Smooth muscle cell (in vitro differentiated cells): Measurements from ENCODE around the gene ZNF732. TPM values are rescaled to one million over a fixed set of nuclear protein-coding genes. Genes with fewer than 3 reads are reported as not detected.
"Not testable (repeated sequence)": the region's sequence is repeated elsewhere in the genome, so short reads cannot be mapped to it uniquely, and the experiment has no call there.

Experiments
- DNase-seq: peaks from one replicate; lab custom pipeline; 2025; ENCODE audit not compliant: unreplicated experiment; lab: John Stamatoyannopoulos, UW
- H2AFZ ChIP-seq: fragments of 200-600 bp; sonication (generic); 2 replicates; pipeline ENCODE4 v1.6.0; 2016; ENCODE audit warnings: antibody characterized with exemption, low read depth, mild to moderate bottlenecking
- H3F3A ChIP-seq: fragments of 200-600 bp; sonication (generic); 2 replicates; pipeline ENCODE4 v1.6.0; 2017; ENCODE audit warnings: antibody characterized with exemption, low read depth
- H3K27ac ChIP-seq: fragments of 200-600 bp; sonication (generic); 2 replicates; pipeline ENCODE4 v1.5.1; 2016; ENCODE audit warnings: low read depth, mild to moderate bottlenecking
- H3K27me3 ChIP-seq: fragments of 200-600 bp; sonication (generic); 2 replicates; pipeline ENCODE4 v1.6.1; 2016; ENCODE audit warnings: low read depth, mild to moderate bottlenecking
- H3K36me3 ChIP-seq: fragments of 200-600 bp; sonication (generic); 2 replicates; pipeline ENCODE4 v1.5.1; 2016; ENCODE audit warnings: low read depth
- H3K4me1 ChIP-seq: fragments of 200-600 bp; sonication (generic); 2 replicates; pipeline ENCODE4 v1.5.1; 2016; ENCODE audit warnings: low read depth
- H3K4me2 ChIP-seq: fragments of 200-600 bp; sonication (generic); 2 replicates; pipeline ENCODE4 v1.6.0; 2016; ENCODE audit warnings: mild to moderate bottlenecking
- H3K4me3 ChIP-seq: fragments of 200-600 bp; sonication (generic); 2 replicates; pipeline ENCODE4 v1.5.1; 2016; ENCODE audit warnings: mild to moderate bottlenecking
- H3K79me2 ChIP-seq: fragments of 200-600 bp; sonication (generic); 2 replicates; pipeline ENCODE4 v1.6.0; 2016; ENCODE audit warnings: low read depth, mild to moderate bottlenecking
- H3K9ac ChIP-seq: fragments of 200-600 bp; sonication (generic); 2 replicates; pipeline ENCODE4 v1.6.0; 2016; ENCODE audit warnings: low read depth
- H3K9me3 ChIP-seq: fragments of 200-600 bp; sonication (generic); replicated peaks from 2 replicates; pipeline ENCODE4 v1.5.1; 2016; ENCODE audit warnings: low read depth
- H4K20me1 ChIP-seq: fragments of 200-600 bp; sonication (generic); 2 replicates; pipeline ENCODE4 v1.6.0; 2016; ENCODE audit warnings: low read depth
- WGBS: methylation state at CpG from one replicate; pipeline ENCODE4 v1.1.7; 2016; ENCODE audit warnings: low lambda C conversion rate; 5-methylcytosine and 5-hydroxymethylcytosine counted together
- polyA plus RNA-seq: library from polyadenylated mRNA; unstranded; fragments of >200 nt; fragmentation: Nextera tagmentation; extraction: Ambion mirVana; gene quantifications from 2 replicates; pipeline ENCODE4 v1.2.1, GENCODE V29; 2016
- total RNA-seq: library from RNA; depleted of rRNA; stranded (reverse); fragments of >200 nt; gene quantifications from 2 replicates; pipeline ENCODE4 v1.2.3, GENCODE V29; 2014
- TF ChIP-seq, protein P1 (sequence below): fragments of 200-600 bp; sonication (generic); IDR thresholded peaks from 2 replicates; pipeline ENCODE4 v1.5.1; 2017; ENCODE audit warnings: borderline replicate concordance, mild to moderate bottlenecking, antibody characterized with exemption; ENCODE audit not compliant: insufficient read depth, poor library complexity, severe bottlenecking

ZNF732 gene
- total and polyA plus RNA-seq, 2 experiments from 2014 or later, result not detected

DNA sequence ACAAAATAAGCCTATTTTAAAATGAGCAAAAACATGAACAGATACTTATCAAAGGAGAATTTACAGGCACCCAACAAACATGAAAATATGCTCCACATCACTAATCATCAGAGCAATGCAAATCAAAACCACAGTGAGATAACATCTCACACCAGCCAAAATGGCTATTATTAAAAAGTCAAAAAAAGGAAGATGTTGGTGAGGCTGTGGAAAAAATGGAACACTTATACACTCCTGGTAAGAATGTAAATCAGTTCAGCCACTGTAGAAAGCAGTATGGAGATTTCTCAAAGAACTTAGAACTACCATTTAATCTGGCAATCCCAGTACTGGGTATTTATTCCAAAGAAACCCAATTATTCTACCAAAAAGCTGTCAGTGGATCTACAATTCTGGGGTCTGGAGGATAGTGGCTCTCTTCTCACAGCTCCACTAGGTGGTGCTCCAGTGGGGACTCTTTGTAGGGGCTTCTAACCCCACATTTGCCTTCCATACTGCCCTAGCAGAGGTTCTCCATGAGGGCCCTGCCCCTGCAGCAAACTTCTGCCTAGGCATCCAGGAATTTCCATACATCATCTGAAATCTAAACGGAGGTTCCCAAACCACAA is 9.1 kb upstream of the ZNF732 start:
- DNase-seq, result no peak
- no peaks in the 10 kb centered on the region for H3K36me3 ChIP-seq
- 79% methylated on average over 1 of the region's 1 CpG for WGBS
- H3K9ac ChIP-seq, result no peak overlapping the region
- no peak overlapping the region for H2AFZ ChIP-seq
- H3K4me1 ChIP-seq, result no peaks in the 10 kb centered on the region
- H3K4me3 ChIP-seq, result no peak overlapping the region
- no peak overlapping the region for H3K27ac ChIP-seq
- no peaks in the 10 kb centered on the region for H3F3A ChIP-seq
- H3K27me3 ChIP-seq, result no peaks in the 10 kb centered on the region
- TF ChIP-seq, protein P1, sequence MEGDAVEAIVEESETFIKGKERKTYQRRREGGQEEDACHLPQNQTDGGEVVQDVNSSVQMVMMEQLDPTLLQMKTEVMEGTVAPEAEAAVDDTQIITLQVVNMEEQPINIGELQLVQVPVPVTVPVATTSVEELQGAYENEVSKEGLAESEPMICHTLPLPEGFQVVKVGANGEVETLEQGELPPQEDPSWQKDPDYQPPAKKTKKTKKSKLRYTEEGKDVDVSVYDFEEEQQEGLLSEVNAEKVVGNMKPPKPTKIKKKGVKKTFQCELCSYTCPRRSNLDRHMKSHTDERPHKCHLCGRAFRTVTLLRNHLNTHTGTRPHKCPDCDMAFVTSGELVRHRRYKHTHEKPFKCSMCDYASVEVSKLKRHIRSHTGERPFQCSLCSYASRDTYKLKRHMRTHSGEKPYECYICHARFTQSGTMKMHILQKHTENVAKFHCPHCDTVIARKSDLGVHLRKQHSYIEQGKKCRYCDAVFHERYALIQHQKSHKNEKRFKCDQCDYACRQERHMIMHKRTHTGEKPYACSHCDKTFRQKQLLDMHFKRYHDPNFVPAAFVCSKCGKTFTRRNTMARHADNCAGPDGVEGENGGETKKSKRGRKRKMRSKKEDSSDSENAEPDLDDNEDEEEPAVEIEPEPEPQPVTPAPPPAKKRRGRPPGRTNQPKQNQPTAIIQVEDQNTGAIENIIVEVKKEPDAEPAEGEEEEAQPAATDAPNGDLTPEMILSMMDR, result no peak
- H3K9me3 ChIP-seq, result peaks cover 12% of the 10 kb centered on the region
- no peak overlapping the region for H3K4me2 ChIP-seq
- H3K79me2 ChIP-seq, result no peaks in the 10 kb centered on the region
- H4K20me1 ChIP-seq, result no peaks in the 10 kb centered on the region

DNA sequence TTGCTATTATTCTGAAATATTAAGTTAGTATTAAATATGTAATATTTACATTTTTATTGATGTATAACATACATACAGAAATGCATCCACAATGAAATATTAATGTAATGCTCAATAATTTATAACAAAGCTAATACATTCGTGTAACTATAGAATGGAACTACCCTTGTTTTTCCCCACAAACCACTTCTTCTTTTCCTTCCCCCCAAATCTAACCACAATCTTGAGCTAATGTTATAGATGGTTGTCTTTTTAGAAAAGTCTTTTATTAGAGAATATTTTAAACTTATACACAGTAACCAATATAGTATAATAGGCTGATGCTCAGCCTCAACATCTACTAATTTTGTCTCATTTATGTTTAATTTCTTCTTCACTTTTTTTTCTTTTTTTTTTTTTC is 4.5 kb upstream of the ZNF732 start:
- TF ChIP-seq, protein P1, result no peak

DNA sequence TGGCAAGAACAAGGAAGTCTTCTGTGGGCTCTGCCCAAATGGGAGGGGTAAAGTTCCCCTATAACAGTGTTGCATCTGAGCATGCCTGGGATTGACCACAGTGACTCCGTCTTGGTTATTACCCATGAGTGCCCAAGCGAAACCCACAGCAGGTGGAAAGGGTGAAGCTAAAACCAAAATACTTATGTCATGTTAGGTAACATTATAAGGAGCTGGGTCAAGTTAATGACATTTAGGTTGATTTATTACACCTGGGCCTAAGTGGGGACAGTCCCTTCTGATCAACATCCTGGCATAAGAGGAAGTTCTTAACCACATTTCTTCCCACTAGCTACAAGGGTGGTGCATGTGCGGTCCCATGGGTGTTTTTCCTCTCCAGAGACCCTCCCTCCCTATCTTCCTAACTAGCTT is 1.3 kb upstream of the ZNF732 start:
- Histone ChIP-seq H3K36me3 (no peaks in the 10 kb centered on the region), H4K20me1 (no peaks in the 10 kb centered on the region), H3F3A (no peaks in the 10 kb centered on the region), H3K79me2 (no peaks in the 10 kb centered on the region), H2AFZ (no peak overlapping the region), H3K4me2 (no peak overlapping the region), H3K9me3 (peaks cover 7% of the 10 kb centered on the region), H3K4me3 (no peak overlapping the region), H3K27ac (no peak overlapping the region), H3K27me3 (no peaks in the 10 kb centered on the region), H3K9ac (no peak overlapping the region), H3K4me1 (no peaks in the 10 kb centered on the region)
- 76% methylated on average over 3 of the region's 3 CpGs for WGBS
- TF ChIP-seq, protein P1, result no peak
- no peak for DNase-seq

More for the DNA sequence above, 4.5 kb upstream of the ZNF732 start:
- no peaks in the 10 kb centered on the region for H4K20me1 ChIP-seq
- no peak overlapping the region for H3K4me3 ChIP-seq
- H3K4me2 ChIP-seq, result no peak overlapping the region
- 76% methylated on average over 1 of the region's 1 CpG for WGBS
- no peak for DNase-seq
- H3K79me2 ChIP-seq, result no peaks in the 10 kb centered on the region
- no peak overlapping the region for H2AFZ ChIP-seq
- H3K27ac ChIP-seq, result no peak overlapping the region
- no peaks in the 10 kb centered on the region for H3K4me1 ChIP-seq
- H3K27me3 ChIP-seq, result no peaks in the 10 kb centered on the region
- no peak overlapping the region for H3K9ac ChIP-seq
- H3F3A ChIP-seq, result no peaks in the 10 kb centered on the region
- no peaks in the 10 kb centered on the region for H3K36me3 ChIP-seq
- peaks cover 11% of the 10 kb centered on the region for H3K9me3 ChIP-seq

DNA sequence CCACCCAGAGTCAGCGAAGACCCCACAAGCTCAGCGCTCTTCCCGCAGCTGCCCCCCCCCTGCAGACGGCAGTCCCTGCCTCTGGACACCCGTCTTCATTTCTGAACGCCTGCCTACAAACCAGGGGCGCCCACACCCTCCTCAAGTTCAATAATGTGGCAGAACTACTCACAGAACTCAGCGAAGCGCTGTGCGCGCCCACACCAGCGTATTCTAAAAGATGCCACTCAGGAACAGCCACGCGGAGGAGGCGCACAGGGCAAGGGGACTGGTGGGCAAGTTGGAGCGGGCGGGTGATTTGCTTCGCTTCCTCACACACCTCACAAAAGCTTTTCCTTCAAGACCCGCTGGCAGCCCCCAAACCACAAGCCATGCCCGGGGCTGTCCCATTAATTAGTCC is 758 bp downstream of the ZNF732 start:
- H3F3A ChIP-seq, H3K79me2 ChIP-seq, H3K9me3 ChIP-seq, H3K9ac ChIP-seq, H3K36me3 ChIP-seq, DNase-seq, H2AFZ ChIP-seq, H3K4me1 ChIP-seq, H3K4me2 ChIP-seq, H3K4me3 ChIP-seq, H4K20me1 ChIP-seq, H3K27ac ChIP-seq, H3K27me3 ChIP-seq: not testable (repeated sequence)
- 88% methylated on average over 20 of the region's 20 CpGs for WGBS
